HUES48 (cell line): ENCODE data around the gene REM2.
A peak's percentile ranks its signal among the peaks of the same experiment; 100 is the strongest.

Source experiments
- H3K27ac ChIP-seq: one replicate; pipeline ENCODE4 v1.7.0; 2013; ENCODE audit warnings: low read depth, low read length, inconsistent platforms
- H3K27me3 ChIP-seq: 2 replicates; pipeline ENCODE4 v1.6.1; 2013; ENCODE audit warnings: mild to moderate bottlenecking, low read length; ENCODE audit not compliant: control insufficient read depth, insufficient read depth
- H3K36me3 ChIP-seq: 2 replicates; pipeline ENCODE4 v1.6.1; 2013; ENCODE audit warnings: low read length; ENCODE audit not compliant: control insufficient read depth, insufficient read depth
- H3K4me1 ChIP-seq: 2 replicates; pipeline ENCODE4 v1.6.1; 2013; ENCODE audit warnings: mild to moderate bottlenecking, low read length; ENCODE audit not compliant: control insufficient read depth, insufficient read depth
- H3K4me3 ChIP-seq: 2 replicates; pipeline ENCODE4 v1.5.1; 2013; ENCODE audit warnings: mild to moderate bottlenecking, low read depth, low read length
- H3K9ac ChIP-seq: 2 replicates; pipeline ENCODE4 v1.6.1; 2013; ENCODE audit warnings: mild to moderate bottlenecking, low read depth, low read length, moderate library complexity
- H3K9me3 ChIP-seq: 2 replicates; pipeline ENCODE4 v1.6.1; 2013; ENCODE audit warnings: low read length; ENCODE audit not compliant: control insufficient read depth, insufficient read depth

The REM2 gene

DNA sequence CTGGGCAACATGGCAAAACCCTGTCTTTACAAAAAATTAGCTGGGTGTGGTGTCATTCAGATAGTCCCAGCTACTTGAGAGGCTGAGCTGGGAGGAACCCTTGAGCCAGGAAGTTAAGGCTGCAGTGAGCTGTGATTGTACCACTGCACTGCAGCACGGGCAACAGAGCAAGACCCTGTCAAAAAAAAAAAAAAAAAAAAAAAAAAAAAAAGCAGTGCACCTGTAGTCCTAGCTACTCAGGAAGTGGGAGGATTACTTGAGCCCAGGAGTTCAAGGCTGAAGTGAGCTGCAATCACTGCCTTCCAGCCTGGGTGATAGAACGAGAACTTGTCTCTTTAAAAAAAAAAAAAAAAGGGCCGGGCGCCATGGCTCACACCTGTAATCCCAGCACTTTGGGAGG lies 5.6 kb downstream of the REM2 start:
- Histone ChIP-seq H3K36me3 (no peaks in the 10 kb centered on the region), H3K27ac (no peak overlapping the region), H3K9me3 (no peaks in the 10 kb centered on the region), H3K4me3 (no peak overlapping the region), H3K9ac (no peak overlapping the region), H3K4me1 (peaks cover 8% of the 10 kb centered on the region), H3K27me3 (peaks cover 25% of the 10 kb centered on the region)

DNA sequence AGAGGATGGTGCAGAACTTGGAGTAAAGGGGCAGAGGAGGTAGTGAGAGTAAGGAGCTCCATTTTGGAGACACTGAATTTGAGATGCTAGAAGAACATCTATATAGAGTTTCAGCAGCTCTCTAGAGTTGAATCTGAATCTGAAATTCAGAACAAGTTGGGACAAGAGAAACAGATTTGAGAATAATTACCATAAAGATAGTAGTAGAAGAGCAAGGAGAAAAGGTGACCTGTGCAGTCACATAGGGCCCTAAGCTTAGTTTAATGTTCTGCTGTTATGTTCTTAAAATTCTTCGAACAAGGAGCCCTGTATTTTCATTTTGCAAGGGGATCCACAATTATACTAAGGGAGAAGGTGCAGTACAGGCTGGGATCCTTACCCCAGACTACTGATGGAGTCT lies 7.4 kb downstream of the REM2 start:
- Histone ChIP-seq H3K27me3 (peaks cover 14% of the 10 kb centered on the region), H3K36me3 (no peaks in the 10 kb centered on the region), H3K9ac (no peak overlapping the region), H3K4me3 (no peak overlapping the region), H3K9me3 (no peaks in the 10 kb centered on the region), H3K4me1 (peaks cover 6% of the 10 kb centered on the region), H3K27ac (no peak overlapping the region)

DNA sequence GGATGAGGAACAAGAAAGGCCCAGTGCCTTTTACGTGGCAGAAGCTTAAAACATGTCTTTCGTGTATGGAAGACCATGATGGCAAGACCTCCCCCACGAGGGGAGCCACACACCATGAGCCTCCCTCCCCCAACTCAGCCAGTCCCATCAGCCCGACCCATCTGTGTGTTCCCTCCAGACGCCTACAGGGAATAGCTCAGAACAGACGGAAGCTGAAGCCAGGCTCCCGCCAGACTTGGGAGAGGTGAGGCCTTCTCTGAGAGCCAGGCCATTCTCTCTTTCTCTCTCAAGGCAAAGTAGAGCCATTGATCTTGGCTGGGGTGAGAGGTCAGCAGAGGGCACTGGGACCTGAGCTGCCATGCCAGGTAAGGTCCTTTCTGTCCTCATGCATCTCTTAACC lies 9.5 kb downstream of the REM2 start:
- H3K27me3 ChIP-seq = peaks cover 23% of the 10 kb centered on the region
- no peak overlapping the region for H3K27ac ChIP-seq
- H3K36me3 ChIP-seq = no peaks in the 10 kb centered on the region
- no peaks in the 10 kb centered on the region for H3K4me1 ChIP-seq
- H3K9ac ChIP-seq = no peak overlapping the region
- no peak overlapping the region for H3K4me3 ChIP-seq
- no peaks in the 10 kb centered on the region for H3K9me3 ChIP-seq

DNA sequence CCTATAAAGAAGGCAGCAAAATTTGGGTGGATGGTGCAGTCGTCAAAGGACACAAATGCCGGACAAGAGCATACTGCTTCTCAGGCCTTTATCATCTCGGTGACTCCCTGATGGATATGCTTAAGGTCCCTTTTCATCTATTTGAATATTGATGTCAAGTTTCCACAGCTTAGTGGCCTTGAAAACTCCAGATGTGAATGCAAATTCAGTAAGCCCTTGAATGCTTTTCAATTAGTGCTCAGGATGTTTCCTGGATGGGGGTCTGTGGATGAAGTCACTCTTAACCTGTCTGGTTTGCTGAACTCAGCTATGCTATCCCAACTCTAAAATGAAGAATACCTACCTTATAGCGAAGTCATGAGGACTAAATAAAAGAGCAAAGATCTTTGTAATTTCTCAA lies 10.7 kb downstream of the REM2 start:
- Histone ChIP-seq H3K9ac (no peak overlapping the region), H3K9me3 (no peaks in the 10 kb centered on the region), H3K27ac (no peak overlapping the region), H3K4me3 (no peak overlapping the region), H3K27me3 (peaks cover 35% of the 10 kb centered on the region), H3K4me1 (no peaks in the 10 kb centered on the region), H3K36me3 (no peaks in the 10 kb centered on the region)

DNA sequence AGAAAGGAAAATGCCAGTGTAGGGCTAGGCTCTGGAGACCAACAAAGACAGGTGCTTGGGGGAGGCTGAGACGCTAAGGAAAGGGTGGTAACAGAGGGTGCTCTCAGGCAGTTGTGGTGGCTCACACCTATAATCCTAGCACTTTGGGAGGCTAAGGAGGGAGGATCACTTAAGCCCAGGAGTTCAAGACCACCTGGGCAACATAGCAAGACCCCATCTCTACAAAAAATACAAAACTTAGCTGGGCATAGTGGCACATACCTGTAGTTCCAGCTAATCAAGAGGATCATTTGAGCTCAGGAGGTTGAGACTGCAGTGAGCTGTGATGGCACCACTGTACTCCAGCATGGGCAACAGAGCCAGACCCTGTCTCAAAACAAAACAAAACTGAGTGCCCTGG lies 12.4 kb downstream of the REM2 start:
- peaks cover 1% of the 10 kb centered on the region; the same call in 1 of the 2 replicates for H3K36me3 ChIP-seq
- H3K9ac ChIP-seq = no peak overlapping the region
- peaks cover 10% of the 10 kb centered on the region for H3K4me1 ChIP-seq
- no peak overlapping the region for H3K4me3 ChIP-seq
- H3K27ac ChIP-seq = no peak overlapping the region
- peaks cover 40% of the 10 kb centered on the region for H3K27me3 ChIP-seq
- no peaks in the 10 kb centered on the region for H3K9me3 ChIP-seq

DNA sequence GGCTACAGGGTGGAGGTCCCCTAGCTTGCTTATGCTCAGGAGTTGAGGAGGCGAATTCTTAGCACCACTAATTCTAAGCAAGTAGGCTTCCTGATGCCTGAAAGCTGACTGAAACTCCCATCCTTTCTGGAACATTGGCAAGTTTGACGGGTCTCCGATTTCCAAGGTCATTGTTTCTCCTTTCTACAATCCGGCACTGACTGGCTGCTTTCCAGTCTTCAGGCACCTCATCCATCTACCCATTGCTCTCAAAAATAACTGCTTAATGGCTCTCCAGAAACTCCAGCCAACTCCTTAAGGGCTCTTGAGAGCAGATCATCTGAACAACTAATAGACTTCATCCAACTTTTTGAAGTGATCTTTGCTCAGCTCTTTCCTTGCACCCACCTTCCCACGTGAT lies 13.3 kb downstream of the REM2 start:
- H3K27ac ChIP-seq = no peak overlapping the region
- H3K4me1 ChIP-seq = peaks cover 10% of the 10 kb centered on the region
- peaks cover 11% of the 10 kb centered on the region for H3K36me3 ChIP-seq
- H3K9ac ChIP-seq = no peak overlapping the region
- H3K27me3 ChIP-seq = peaks cover 40% of the 10 kb centered on the region
- no peaks in the 10 kb centered on the region for H3K9me3 ChIP-seq
- no peak overlapping the region for H3K4me3 ChIP-seq

DNA sequence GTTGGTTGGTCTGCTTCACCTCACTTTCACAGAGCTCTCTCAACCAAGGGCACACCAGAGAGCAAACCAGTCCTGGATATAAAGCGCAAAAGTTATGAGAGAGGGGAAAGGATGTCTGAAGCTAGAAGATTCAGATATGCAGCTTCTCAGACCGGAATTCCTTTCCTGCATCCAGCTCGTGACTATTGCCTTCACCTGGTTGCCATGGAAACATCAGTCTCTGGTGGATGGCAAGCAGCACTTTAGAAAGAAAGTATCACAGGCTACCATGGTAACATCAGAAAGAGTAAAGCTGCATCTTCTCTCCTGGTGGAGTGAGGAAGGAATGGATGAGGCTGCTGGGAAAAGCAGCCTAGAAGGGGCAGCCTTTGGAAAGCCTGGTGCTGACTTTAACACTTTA lies 13.7 kb downstream of the REM2 start:
- H3K27ac ChIP-seq = no peak overlapping the region
- no peak overlapping the region for H3K4me3 ChIP-seq
- H3K27me3 ChIP-seq = peaks cover 40% of the 10 kb centered on the region
- H3K36me3 ChIP-seq = peaks cover 15% of the 10 kb centered on the region
- no peaks in the 10 kb centered on the region for H3K9me3 ChIP-seq
- no peak overlapping the region for H3K9ac ChIP-seq
- H3K4me1 ChIP-seq = peaks cover 10% of the 10 kb centered on the region

DNA sequence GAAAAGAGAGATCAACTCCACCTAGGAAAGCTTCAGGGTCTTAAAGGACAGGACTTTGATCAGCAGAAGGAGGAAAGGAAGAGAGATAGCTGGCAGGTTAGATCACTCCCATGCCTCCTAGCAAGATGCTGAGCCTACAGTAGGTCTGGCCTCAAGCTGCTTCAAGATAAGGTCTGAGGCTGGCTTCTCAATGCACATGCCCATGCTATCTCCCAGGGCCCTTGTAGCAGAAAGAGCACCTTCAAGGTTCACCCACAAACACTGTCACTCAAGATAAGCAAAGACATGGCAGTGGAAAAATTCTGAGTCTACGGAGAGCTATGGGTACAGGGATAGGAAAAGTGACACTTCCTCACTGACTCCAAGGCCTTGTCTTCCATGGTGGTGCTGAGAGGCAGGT lies 14.3 kb downstream of the REM2 start:
- H3K9ac ChIP-seq = no peak overlapping the region

DNA sequence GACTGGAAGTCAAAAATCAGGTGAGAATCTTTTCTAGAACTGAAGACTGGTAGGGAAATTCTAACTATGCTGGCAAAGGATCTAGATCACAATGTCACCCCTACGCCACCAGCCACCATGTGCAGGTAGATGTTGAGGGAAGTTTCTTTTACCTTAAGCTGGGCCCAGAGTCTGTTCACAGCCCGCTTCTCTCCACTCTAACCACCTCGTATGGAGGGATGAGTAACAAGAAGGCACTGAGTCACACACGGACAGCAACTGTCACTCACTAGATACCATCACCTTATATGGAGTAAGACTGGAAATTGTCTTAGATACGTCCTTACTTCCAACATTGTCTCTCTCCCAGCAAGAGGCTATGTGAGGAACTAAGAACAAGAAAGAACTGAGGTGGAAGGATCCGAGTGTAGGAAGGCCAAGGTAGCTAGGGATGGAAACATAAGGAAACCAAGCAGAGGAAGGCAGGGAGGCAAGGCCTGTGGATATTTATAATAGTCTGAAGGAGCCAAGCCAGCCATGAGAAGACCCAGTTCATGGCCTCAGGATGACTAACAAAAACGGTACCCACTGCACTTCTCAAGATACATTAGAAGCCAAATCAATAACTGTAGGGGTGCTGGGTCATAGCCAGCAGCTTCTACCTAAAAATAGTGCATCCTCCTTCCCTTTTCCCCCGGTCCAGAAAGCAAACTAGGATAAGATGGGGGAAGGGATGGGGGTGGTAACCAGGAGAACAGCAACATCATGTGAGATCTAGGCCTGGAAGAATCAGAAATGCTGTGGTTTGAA lies 15.5 kb downstream of the REM2 start:
- Histone ChIP-seq H3K36me3 (peaks cover 32% of the 10 kb centered on the region), H3K4me3 (no peak overlapping the region), H3K9me3 (no peaks in the 10 kb centered on the region), H3K27ac (no peak overlapping the region), H3K27me3 (peaks cover 40% of the 10 kb centered on the region), H3K9ac (no peak overlapping the region), H3K4me1 (peaks cover 10% of the 10 kb centered on the region)

More for the DNA sequence above, 14.3 kb downstream of the REM2 start:
- H3K27me3 ChIP-seq = peaks cover 40% of the 10 kb centered on the region
- no peaks in the 10 kb centered on the region for H3K9me3 ChIP-seq
- peaks cover 21% of the 10 kb centered on the region for H3K36me3 ChIP-seq
- peaks cover 10% of the 10 kb centered on the region for H3K4me1 ChIP-seq
- no peak overlapping the region for H3K4me3 ChIP-seq
- H3K27ac ChIP-seq = no peak overlapping the region

DNA sequence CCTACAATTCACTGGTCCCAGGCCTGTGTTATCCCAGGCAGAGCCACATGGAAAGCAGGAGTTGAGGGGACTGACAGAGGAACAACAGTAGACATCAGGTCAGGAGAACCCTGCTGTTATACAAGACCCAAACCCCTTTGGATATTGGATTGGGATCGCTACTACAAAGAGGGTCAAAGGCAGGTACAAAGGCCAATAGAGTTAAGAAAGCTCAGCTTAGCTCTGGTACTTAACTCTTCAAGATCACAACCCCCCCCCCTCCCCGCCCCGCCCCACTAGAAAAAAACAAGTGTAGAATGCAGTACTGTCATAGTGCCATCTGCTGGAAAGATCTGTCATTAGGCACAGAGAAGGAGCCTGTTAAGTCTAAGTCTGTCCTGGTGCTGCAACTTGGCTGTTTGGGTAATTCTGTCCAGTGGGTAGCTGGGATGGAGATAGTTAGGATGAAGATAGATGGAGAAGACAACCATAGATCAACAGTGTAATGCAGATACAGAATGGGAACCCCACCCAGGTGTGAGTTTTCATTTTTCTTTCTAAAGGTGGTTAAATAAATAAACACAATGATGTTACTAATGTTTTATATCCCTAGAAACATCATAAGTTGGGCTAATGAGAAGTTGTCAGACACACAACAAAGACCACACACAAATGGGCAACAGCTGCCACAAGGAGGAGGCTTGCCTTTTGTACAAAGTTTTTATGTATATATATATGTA lies 17.2 kb downstream of the REM2 start:
- Histone ChIP-seq H3K36me3 (peaks cover 50% of the 10 kb centered on the region), H3K27ac (peak overlapping the region; percentile 86), H3K9me3 (no peaks in the 10 kb centered on the region), H3K27me3 (peaks cover 39% of the 10 kb centered on the region), H3K4me3 (no peak overlapping the region), H3K9ac (no peak overlapping the region), H3K4me1 (peaks cover 10% of the 10 kb centered on the region)

DNA sequence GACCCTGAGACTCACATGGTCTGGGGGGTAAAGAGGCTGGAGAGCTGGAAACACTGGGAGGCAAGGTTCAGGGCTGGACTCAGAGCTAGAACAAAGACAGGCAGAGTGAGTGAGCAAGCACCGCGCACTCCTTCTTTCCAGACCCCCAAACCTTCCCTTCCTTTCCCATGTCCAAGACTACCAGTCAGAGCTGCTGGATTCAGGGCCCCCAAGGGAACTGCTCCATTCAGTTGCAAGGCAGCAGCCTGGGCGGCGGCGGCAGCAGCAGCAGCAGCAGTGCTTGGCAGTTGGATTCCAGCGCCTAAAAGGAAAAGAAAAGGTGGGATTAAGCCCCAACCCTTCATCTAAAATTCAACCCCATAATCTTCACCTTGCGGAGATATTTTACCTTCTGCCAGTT lies 18.8 kb downstream of the REM2 start:
- peaks cover 65% of the 10 kb centered on the region for H3K36me3 ChIP-seq
- no peaks in the 10 kb centered on the region for H3K9me3 ChIP-seq
- peaks cover 10% of the 10 kb centered on the region for H3K4me1 ChIP-seq
- H3K4me3 ChIP-seq = no peak overlapping the region
- H3K27ac ChIP-seq = no peak overlapping the region
- H3K9ac ChIP-seq = no peak overlapping the region
- H3K27me3 ChIP-seq = peaks cover 23% of the 10 kb centered on the region
